Measurements from ENCODE around the gene SPI1.

DNA sequence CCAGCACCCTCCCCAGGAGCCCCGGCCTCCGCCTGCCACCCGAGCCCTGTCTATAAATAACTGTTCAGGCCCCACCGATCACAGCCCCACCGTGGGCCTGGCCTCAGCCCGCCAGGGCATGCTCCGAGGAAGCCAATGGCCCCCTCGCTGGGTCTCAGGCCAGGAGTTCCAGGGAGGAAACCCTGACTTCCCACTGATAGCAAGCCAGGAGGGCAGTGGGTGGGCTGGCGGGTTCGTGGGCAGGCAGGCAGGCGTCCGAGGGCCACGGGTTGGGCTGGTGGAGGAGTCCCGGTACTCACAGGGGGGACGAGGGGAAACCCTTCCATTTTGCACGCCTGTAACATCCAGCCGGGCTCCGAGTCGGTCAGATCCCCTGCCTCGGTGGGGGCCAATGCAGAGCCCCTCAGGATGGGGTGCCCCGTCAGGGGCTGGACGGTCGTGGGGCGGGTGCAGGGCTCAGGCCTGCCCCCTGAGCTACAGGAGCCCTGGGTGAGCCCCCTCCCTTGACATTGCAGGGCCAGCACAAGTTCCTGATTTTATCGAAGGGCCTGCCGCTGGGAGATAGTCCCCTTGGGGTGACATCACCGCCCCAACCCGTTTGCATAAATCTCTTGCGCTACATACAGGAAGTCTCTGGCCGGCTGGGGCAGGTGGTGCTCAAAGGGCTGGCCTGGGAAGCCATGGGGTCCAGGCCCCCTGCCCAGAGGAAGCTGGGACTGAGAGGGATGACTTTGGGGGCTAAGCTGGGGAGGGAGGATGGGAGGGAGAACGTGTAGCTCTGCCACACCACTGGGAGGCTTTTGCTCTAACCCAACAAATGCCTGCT lies at the start of gene SPI1:
- no peak for TF ChIP-seq CTCF (IDR thresholded peaks at IDR 0.05; ENCODE audit: poor library complexity)
- TF ChIP-seq EZH2phosphoT487 (IDR thresholded peaks at IDR 0.05; ENCODE audit: low read depth, severe bottlenecking, unreplicated experiment), result no peak
